ENCODE results near the gene HOXB5. TPM values are rescaled to one million over a fixed set of nuclear protein-coding genes. Genes with fewer than 3 reads are reported as not detected.
A peak's percentile ranks its signal among the peaks of the same experiment; 100 is the strongest.

The HOXB5 gene
- total RNA-seq, 2 donors from 2014 or later: 0.70 TPM; not detected in 1

DNA sequence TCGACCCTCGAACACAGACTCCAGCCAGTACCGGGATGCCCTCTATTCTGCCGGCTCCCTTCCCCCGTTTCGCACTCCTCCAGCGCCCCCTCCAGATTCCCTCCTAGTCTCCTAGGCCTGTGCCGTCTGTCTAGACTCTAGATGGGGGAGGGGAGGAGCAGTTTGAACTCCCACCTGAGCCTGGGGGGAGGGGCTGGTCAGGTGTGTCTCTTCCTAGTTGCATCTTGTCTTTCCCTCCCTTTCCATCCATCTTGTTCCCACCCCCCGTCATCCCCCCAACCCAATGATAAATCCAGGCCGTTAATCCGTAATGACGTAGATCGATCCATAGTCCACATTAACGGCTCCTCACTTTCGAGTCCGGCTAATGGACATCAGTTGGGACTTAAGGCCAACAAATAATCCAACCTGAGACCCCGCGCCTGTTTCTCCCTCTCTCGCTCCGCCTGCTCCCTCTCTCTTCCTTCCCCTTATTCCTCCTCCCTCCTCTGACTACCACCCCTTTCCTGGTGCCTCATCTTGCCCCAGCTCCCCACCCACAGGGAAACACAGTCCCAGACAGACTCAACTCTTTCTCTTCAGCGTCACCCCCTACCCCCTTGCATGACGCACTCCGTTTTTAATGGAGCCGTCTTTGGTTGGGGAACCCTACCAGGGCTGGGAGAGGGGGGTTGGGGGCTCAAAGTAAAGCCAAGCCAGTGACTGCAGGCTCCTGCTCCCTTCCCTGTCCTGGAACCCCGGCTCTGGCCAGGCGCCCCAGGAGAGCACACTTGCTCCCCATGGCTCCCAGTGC is 3.4 kb upstream of the HOXB5 start:
- no peak for ATAC-seq
- no peaks in the 10 kb centered on the region for H3K9me3 Mint-ChIP-seq

DNA sequence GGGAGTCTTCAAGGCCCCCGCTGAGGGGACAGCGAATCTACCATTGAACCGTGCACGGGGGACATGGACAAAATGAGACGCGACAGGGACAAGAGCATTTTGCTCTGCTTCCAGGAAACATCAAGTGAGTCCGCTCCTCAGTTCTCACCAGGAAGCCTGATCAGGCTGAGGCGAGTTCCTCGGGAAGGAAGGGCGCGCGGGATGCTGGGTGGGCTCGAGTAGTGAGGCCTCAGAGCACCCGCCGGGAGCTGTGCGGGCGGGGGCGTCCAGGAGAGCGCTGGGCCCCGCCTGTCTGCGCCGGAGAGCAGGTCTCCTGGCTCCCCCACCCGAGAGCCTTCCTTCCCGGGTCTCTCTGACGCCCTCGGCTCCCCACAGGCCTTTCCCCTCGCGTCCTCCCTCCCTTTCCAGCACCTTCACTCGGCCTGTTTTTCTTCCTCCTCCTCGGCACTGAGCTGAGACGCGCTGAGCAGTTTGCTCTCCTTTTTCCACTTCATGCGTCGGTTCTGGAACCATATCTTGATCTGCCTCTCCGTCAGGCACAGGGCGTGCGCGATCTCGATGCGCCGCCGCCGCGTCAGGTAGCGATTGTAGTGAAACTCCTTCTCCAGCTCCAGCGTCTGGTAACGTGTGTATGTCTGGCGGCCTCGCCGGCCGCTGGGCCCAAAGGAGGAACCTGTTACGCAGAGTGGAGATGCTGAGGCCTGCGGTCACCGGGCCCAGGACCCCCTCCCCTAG is 2.6 kb upstream of the HOXB5 start:
- ATAC-seq: no peak
- DNase-seq (ENCODE audit: low spot score): no peak
- Mint-ChIP-seq H3K4me1 (ENCODE audit: low read depth in 2 of 2) (peaks cover 42 to 55% of the 10 kb centered on the region in 2 donors), H3K4me3 (peak overlapping the region; percentile 83), H3K27ac (peak overlapping the region in 1 of 2 donors; percentile 20), H3K27me3 (peaks cover 62 to 71% of the 10 kb centered on the region in 2 donors), H3K36me3 (no peaks in the 10 kb centered on the region), H3K9me3 (no peaks in the 10 kb centered on the region)

More for the DNA sequence above, 3.4 kb upstream of the HOXB5 start:
- Mint-ChIP-seq H3K27me3 (peaks cover 60 to 67% of the 10 kb centered on the region in 2 donors), H3K4me3 (peak overlapping the region; percentile 83), H3K27ac (peak overlapping the region; percentile 63 to 80), H3K4me1 (ENCODE audit: low read depth in 2 of 2) (peaks cover 42 to 55% of the 10 kb centered on the region in 2 donors), H3K36me3 (no peaks in the 10 kb centered on the region)
- DNase-seq (ENCODE audit: low spot score): no peak

DNA sequence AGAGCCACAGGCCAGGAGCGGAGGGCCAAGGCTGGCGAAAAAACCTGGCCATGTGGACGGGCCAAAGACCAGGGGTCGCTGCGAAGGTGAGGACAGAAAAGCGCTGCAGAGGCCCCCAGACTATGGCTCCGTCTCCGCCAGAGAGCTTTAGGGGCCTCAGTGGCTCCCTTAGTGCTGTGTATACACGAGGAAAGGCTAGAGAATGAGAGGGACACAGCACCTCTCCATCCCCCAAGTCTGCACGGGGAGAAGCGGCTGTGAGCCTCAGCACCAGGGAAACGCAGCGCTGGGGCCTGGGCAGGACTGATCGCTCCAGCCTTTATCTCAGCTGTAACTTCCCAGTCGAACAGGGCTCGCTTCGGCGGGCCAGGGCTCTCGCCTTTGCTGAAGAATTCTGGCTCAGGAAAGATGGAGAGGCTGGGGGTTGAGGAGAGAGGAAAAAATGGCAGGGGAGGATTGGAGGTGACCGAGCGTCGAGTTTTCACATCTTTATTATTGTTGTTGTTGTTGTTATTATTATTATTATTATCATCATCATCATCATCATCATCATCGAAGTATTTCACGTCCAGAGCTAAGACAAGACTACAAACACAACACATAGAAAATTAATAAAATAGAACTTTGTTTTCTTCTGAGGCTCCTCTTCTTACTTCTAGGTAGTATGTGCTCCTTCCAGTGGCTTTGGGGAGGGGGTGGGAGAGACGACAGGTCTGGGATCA is 1.9 kb upstream of the HOXB5 start:
- peak overlapping the region; percentile 83 for H3K4me3 Mint-ChIP-seq
- H3K4me1 Mint-ChIP-seq (ENCODE audit: low read depth in 2 of 2): peaks cover 42 to 55% of the 10 kb centered on the region in 2 donors
- ATAC-seq: no peak
- peaks cover 60 to 64% of the 10 kb centered on the region in 2 donors for H3K27me3 Mint-ChIP-seq
- DNase-seq (ENCODE audit: low spot score): no peak
- no peaks in the 10 kb centered on the region for H3K9me3 Mint-ChIP-seq
- H3K27ac Mint-ChIP-seq: no peak overlapping the region
- H3K36me3 Mint-ChIP-seq: no peaks in the 10 kb centered on the region

DNA sequence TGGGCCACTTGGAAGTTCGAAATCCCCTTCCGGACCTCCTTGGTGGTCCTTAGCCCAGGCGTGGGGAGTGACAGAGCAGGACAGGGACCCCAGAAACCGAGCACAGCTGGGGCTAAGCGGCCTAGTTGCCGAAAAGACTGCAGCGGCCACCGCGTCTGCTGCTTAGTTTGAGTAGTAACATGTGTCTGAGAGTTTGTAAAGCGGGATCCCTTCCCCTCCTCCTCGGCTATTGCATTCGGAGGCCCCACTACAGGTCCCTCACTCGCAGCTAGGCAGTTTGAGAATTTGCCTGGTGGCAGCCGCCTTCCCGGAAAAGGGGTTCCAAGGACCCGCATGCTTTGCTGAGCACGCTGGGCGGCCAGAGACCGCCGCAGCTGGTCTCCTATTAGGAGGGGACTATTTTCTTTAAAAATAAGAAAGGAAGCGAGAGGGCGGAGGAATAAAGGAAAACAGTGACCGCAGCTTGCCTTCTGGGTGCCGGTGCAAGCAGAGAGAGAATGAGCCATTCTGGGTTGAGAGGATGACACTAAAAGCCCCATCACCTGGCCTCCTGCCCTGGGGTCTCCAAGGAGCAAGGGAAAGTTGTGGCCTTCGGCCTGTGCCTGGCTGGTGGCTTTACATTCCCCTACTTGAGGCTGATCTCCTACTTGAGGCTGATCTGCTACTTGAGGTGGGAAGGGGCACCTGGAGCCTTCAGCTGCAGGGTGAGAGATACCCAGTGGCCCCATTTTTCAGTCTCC is 1.1 kb upstream of the HOXB5 start:
- ATAC-seq (no peak), DNase-seq (ENCODE audit: low spot score) (no peak)
- H3K9me3 Mint-ChIP-seq: no peaks in the 10 kb centered on the region
- peaks cover 56 to 57% of the 10 kb centered on the region in 2 donors for H3K27me3 Mint-ChIP-seq
- H3K36me3 Mint-ChIP-seq: no peaks in the 10 kb centered on the region
- H3K4me3 Mint-ChIP-seq: peak overlapping the region; percentile 83
- H3K27ac Mint-ChIP-seq: peak overlapping the region in 1 of 2 donors; percentile 37
- H3K4me1 Mint-ChIP-seq (ENCODE audit: low read depth in 2 of 2): peaks cover 44 to 55% of the 10 kb centered on the region in 2 donors

DNA sequence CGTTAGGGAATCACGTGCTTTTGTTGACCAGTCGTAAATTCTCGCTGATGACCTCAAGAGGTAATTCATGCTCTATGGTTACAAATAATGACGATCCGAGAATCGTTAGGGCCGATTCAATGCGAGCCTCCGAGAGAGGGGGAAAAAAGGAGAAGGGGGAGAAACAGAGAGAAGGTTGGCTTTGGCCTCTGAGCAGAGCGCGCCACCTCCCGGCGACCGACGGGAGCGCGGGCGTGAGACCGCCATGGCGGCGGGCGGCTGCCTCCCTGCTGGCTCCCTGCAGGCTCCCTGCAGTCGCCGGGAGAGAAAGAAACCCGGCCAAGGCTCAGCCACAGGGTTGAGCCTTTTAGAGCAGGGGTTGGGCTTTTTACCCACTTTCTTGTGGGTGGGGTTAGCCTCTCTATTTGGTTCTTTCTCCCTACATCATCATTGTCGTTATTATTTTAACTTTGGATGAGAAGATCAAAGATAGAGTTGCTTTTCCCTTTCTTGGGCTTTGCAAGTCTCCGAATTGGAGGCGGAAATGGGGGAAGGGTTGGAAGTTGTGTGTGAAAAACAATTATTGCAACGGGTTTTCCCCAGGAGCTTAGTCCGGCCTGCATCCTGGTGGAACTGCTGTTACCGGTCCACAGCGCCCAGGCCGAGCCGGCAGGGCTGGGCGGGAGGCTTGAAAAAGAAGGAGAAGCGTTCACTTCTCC is 410 bp upstream of the HOXB5 start:
- Mint-ChIP-seq H3K36me3 (no peaks in the 10 kb centered on the region), H3K27me3 (peaks cover 51 to 52% of the 10 kb centered on the region in 2 donors), H3K4me3 (peak overlapping the region; percentile 88), H3K27ac (peak overlapping the region in 1 of 2 donors; percentile 37), H3K4me1 (ENCODE audit: low read depth in 2 of 2) (peaks cover 45 to 55% of the 10 kb centered on the region in 2 donors), H3K9me3 (no peaks in the 10 kb centered on the region)
- DNase-seq (ENCODE audit: low spot score): peak; percentile 78
- peak; percentile 65 to 81 for ATAC-seq

DNA sequence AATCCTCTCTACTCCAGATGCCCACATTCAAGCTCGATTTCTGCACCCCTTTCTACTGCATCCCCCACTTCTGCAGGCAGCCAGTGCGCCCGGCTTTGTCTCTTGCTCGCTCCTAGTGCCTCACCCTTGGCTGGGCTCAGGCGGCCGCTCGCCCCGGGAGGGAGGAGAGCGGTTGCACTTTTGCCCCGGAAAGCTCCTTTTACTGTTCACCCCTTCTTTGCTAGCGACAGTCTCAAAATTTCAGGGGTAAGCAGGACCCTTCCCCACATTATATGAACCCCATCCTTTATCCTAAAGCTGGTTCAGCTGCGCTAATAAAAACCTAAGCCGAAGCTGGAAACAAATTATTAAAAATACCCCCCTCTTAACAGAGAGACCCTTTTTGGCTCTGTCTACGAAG is 1.0 kb downstream of the HOXB5 start:
- peak overlapping the region; percentile 88 for H3K4me3 Mint-ChIP-seq
- no peak for DNase-seq (ENCODE audit: low spot score)
- H3K27ac Mint-ChIP-seq: peak overlapping the region in 1 of 2 donors; percentile 39
- no peaks in the 10 kb centered on the region for H3K36me3 Mint-ChIP-seq
- ATAC-seq: peak in 1 of 2 donors; percentile 37
- peaks cover 48 to 59% of the 10 kb centered on the region in 2 donors for H3K27me3 Mint-ChIP-seq
- H3K4me1 Mint-ChIP-seq (ENCODE audit: low read depth in 2 of 2): peaks cover 38 to 42% of the 10 kb centered on the region in 2 donors
- H3K9me3 Mint-ChIP-seq: no peaks in the 10 kb centered on the region

DNA sequence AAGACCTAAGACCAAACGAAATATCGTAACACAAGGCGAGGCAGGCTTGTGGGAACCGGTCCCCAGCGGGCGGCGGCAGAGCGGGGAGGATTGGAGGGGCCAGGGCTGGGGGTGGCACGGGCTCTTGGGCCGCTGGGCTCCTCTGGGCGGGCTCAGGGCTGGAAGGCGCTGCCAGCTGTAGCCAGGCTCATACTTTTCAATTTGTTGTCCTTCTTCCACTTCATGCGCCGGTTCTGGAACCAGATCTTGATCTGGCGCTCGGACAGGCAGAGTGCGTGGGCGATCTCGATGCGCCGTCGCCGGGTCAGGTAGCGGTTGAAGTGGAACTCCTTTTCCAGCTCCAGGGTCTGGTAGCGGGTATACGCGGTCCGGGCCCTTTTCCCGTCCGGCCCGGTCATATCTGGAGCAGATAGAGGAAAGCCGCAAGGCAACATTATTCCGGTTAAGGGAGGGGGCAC is 1.5 kb downstream of the HOXB5 start:
- Mint-ChIP-seq H3K27me3 (peaks cover 46 to 59% of the 10 kb centered on the region in 2 donors), H3K9me3 (no peaks in the 10 kb centered on the region), H3K4me3 (no peak overlapping the region), H3K27ac (no peak overlapping the region), H3K4me1 (ENCODE audit: low read depth in 2 of 2) (peaks cover 37 to 39% of the 10 kb centered on the region in 2 donors), H3K36me3 (no peaks in the 10 kb centered on the region)
- no peak for ATAC-seq
- no peak for DNase-seq (ENCODE audit: low spot score)

DNA sequence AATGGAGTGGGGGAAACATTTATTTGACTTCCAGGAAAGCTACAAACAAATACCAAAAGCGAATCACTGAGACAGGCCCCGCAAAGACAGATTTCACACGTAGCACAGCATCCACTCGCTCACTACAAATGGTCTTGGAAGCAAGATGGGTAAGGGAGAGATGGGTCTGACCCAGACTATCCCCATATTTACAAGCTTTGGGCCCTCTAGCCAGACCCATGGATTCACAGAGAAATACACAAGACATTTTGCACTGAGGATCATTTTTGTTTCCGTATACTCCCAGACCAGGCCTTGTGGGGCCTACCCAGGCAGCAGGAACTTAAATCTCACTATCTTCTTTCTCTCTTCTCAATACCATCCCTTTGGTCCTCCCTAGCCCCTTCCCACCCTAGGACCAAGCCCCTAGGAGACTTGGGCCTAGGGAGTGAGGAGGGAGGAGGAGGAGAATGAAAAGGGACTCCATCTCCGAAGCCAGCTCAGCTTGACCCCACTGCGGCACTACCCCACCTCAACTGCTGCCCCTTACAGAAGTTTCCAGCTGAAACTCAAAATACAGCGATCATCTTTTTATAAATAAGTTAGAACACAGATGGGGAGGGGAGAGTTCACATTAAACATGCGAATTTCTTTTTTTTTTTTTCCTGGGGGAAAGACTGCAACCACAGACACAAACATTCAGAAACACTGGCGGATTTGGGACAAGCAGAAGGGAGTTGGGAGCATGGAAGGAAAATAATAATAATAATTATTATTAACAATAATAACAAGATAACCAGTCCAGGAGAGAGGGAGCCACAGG is 2.1 kb downstream of the HOXB5 start:
- ATAC-seq (no peak), DNase-seq (ENCODE audit: low spot score) (no peak)
- Mint-ChIP-seq H3K36me3 (no peaks in the 10 kb centered on the region), H3K4me1 (ENCODE audit: low read depth in 2 of 2) (peaks cover 32 to 35% of the 10 kb centered on the region in 2 donors), H3K4me3 (peak overlapping the region; percentile 40), H3K27me3 (peaks cover 40 to 55% of the 10 kb centered on the region in 2 donors), H3K9me3 (no peaks in the 10 kb centered on the region), H3K27ac (no peak overlapping the region)

DNA sequence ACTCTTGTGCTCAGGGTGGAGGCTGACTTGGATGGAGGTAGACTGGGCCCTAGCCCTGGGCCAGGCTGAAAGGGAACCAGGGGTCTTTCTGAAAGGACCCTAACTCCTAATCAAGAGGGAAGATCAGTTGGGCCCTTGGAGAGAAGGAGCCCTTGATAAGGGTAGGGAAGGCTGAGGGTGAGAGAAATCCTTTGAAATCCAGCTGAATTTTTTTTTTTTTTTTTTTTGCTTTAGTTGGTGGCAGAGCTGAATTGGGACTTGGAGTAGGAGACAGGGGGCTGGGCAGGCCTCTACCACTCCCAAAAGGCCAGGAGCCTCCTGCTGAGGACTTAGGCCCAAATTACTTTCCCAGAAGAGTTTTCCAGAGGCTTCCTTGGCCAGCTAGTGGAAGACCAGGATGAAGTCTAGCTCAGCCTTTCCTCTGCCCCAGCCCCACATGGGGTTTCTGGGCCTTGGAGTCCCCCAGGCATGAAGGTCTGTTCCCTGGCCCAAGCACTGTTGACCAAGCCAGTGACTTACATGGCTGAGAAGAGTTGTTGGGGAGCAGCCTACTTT is 2.9 kb downstream of the HOXB5 start:
- no peaks in the 10 kb centered on the region for H3K9me3 Mint-ChIP-seq
- ATAC-seq (no peak), DNase-seq (ENCODE audit: low spot score) (no peak)
- H3K4me1 Mint-ChIP-seq (ENCODE audit: low read depth in 2 of 2): peaks cover 32 to 37% of the 10 kb centered on the region in 2 donors
- H3K27ac Mint-ChIP-seq: no peak overlapping the region
- peaks cover 32 to 55% of the 10 kb centered on the region in 2 donors for H3K27me3 Mint-ChIP-seq
- H3K36me3 Mint-ChIP-seq: no peaks in the 10 kb centered on the region
- peak overlapping the region; percentile 6 for H3K4me3 Mint-ChIP-seq

DNA sequence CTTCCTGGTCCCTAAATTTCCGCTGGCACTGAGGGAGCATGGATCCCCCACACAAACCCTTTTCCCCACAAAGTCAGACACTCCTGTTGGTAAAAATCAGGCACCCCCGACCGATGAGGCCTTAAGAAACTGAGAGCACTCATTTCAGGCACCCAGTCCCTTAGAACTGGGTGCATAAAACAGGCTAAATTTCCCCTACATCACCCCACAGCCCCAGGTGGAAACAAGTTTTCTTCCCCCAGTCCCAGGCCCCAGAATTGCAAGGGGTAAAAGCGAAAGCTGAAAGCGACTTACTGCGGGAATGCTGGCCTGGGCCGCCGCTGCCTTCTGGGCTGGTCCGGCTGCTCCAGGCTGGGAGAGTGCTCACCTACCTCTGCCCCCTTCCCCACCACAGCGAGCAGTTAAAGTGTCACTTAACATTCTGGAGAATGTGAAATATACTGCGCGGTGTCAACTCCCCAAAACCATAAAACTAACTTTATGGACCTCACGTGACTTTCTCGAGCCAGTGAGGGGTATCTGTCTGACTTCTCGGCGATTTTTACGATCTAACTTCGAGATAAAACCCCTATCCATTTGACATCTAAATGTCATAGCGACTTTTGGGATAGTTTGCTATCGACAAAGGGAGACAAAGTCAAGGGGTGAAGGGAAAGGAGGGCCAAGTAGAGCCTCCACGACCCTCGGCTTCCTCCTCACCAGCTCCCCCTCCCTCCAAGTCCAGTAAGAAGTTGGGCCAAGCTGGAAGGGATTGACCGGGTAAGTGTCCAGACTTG is 3.6 kb downstream of the HOXB5 start, which contains the start of gene HOXB3:
Gene HOXB3 (minus strand): TSS at position 411 of the 776 bp plus-strand sequence. CDS start 37,767 bp downstream, outside the sequence.
- H3K9me3 Mint-ChIP-seq: no peaks in the 10 kb centered on the region
- H3K27me3 Mint-ChIP-seq: peaks cover 25 to 52% of the 10 kb centered on the region in 2 donors
- peak within 1 kb of the TSS; percentile 6 for H3K4me3 Mint-ChIP-seq
- DNase-seq (ENCODE audit: low spot score) (no peak), ATAC-seq (no peak)
- no peaks in the 10 kb centered on the region for H3K36me3 Mint-ChIP-seq
- H3K4me1 Mint-ChIP-seq (ENCODE audit: low read depth in 2 of 2): peaks cover 33 to 43% of the 10 kb centered on the region in 2 donors
- H3K27ac Mint-ChIP-seq: no peak within 1 kb of the TSS

Measured in natural killer cell treated with Interleukin-12 subunit alpha and Interleukin-12 subunit beta and Interleukin-15 and Interleukin-18, amount 100 ng/mL, for 72 hours (primary cell).